NB4 (cell line): ENCODE data around the gene MAP1LC3C.

Experiments used
- POLR2A ChIP-seq: IDR thresholded peaks from 2 replicates; pipeline ENCODE4 v1.6.1; 2011; ENCODE audit warnings: mild to moderate bottlenecking; ENCODE audit not compliant: insufficient read length; ENCODE audit errors: extremely low read depth
- TF ChIP-seq, protein P1 (sequence below): IDR thresholded peaks from one replicate; pipeline ENCODE4 v1.5.1; 2012; ENCODE audit warnings: low read depth, low read length

GRCh38 chr1:242023805-242024204 lies 24.9 kb upstream of the MAP1LC3C start:
- no peak for TF ChIP-seq POLR2A
- TF ChIP-seq, protein P1, sequence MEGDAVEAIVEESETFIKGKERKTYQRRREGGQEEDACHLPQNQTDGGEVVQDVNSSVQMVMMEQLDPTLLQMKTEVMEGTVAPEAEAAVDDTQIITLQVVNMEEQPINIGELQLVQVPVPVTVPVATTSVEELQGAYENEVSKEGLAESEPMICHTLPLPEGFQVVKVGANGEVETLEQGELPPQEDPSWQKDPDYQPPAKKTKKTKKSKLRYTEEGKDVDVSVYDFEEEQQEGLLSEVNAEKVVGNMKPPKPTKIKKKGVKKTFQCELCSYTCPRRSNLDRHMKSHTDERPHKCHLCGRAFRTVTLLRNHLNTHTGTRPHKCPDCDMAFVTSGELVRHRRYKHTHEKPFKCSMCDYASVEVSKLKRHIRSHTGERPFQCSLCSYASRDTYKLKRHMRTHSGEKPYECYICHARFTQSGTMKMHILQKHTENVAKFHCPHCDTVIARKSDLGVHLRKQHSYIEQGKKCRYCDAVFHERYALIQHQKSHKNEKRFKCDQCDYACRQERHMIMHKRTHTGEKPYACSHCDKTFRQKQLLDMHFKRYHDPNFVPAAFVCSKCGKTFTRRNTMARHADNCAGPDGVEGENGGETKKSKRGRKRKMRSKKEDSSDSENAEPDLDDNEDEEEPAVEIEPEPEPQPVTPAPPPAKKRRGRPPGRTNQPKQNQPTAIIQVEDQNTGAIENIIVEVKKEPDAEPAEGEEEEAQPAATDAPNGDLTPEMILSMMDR, result no peak
